Transverse colon (tissue), 4 donors: ENCODE data around the gene C10orf71. TPM values are rescaled to one million over a fixed set of nuclear protein-coding genes. Genes with fewer than 3 reads are reported as not detected.

ENCODE experiments used
- DNase-seq: peaks from one replicate; pipeline ENCODE4 v3.0.0-alpha.2; 2019
- H3K27ac ChIP-seq, 4 donors: fragments of 200-600 bp; sonication (generic); 2 replicates each; pipeline ENCODE4 v1.5.1; 2016 to 2018; ENCODE audit warnings: inconsistent platforms in 4 of 4
- H3K27me3 ChIP-seq: fragments of 200-600 bp; sonication (generic); 2 replicates; pipeline ENCODE4 v1.5.1; 2017; ENCODE audit warnings: inconsistent platforms
- H3K36me3 ChIP-seq, 4 donors: fragments of 200-600 bp; sonication (generic); 2 replicates each; pipeline ENCODE4 v1.5.1; 2017 to 2019; ENCODE audit warnings: inconsistent platforms in 4 of 4
- H3K4me1 ChIP-seq, 4 donors: fragments of 200-600 bp; sonication (generic); 2 replicates each; pipeline ENCODE4 v1.5.1; 2017 to 2020; ENCODE audit warnings: inconsistent platforms in 4 of 4
- H3K4me3 ChIP-seq, 4 donors: fragments of 200-600 bp; sonication (generic); 1 replicate in 1 of 4; 2 replicates in 3 of 4; pipeline versions ENCODE4 v1.5.1 to v1.6.1; 2017 to 2019; ENCODE audit warnings: inconsistent platforms in 4 of 4
- H3K9me3 ChIP-seq, 2 donors: fragments of 200-600 bp; sonication (generic); 2 replicates each; pipeline ENCODE4 v1.5.1; 2017 to 2019; ENCODE audit warnings: inconsistent platforms in 2 of 2
- EP300 ChIP-seq: sonication (generic); formaldehyde crosslinking; IDR thresholded peaks from one replicate; pipeline ENCODE4 v1.6.1; 2017; ENCODE audit warnings: antibody characterized with exemption, low read depth
- POLR2A ChIP-seq: fragments of 450-650 bp; IDR thresholded peaks from one replicate; pipeline ENCODE4 v1.6.1; 2016; ENCODE audit warnings: antibody characterized with exemption, mild to moderate bottlenecking, moderate library complexity
- POLR2AphosphoS5 ChIP-seq, 3 donors: sonication (generic); formaldehyde crosslinking; IDR thresholded peaks; one replicate each; pipeline ENCODE4 v1.6.1; 2016; ENCODE audit warnings: antibody characterized with exemption in 3 of 3
- WGBS, 2 donors: methylation state at CpG; one replicate each; pipeline ENCODE4 v1.1.5; 2018; ENCODE audit warnings: low coverage in 1 of 2; 5-methylcytosine and 5-hydroxymethylcytosine counted together
- in situ Hi-C, 4 donors: fragments of 200-750 bp; cut with MboI; loops; one replicate each; pipeline versions ENCODE4 v1.15.0 to v1.15.1; 2017; ENCODE audit warnings: low sequenced_read_pairs in 3 of 4, low pct_ligation_motif_present in 1 of 4, low pct_unique_long_range_greater_than_20kb in 1 of 4
- intact Hi-C: fragments of 100-400 bp; cut with DNase I; formaldehyde crosslinking; loops from one replicate; pipeline ENCODE4 v1.15.1; 2023; ENCODE audit warnings: low total_unique reads
- total RNA-seq, 4 donors: library from RNA; depleted of rRNA; stranded (reverse); fragments of >200 nt; gene quantifications; one replicate each; pipeline ENCODE4 v1.1.0, GENCODE V29; 2016
- TF ChIP-seq, protein P1 (sequence below), 5 experiments: fragments of 200-600 bp in 3 of 5; fragments of 450-650 bp in 2 of 5; sonication (generic) in 3 of 5; IDR thresholded peaks; 1 replicate in 2 of 5; 2 replicates in 3 of 5; pipeline ENCODE4 v1.5.1; 2016 to 2017; ENCODE audit warnings: antibody characterized with exemption in 5 of 5, inconsistent platforms in 3 of 5, mild to moderate bottlenecking in 2 of 5, moderate library complexity in 1 of 5

C10orf71 gene
- total RNA-seq, 4 donors from 2014 or later = under 0.01 TPM; not detected in 3

- Histone ChIP-seq H3K27ac (no peak overlapping the region), H3K4me1 (no peaks in the 10 kb centered on the region), H3K4me3 (no peak overlapping the region), H3K9me3 (no peaks in the 10 kb centered on the region), H3K36me3 (no peaks in the 10 kb centered on the region), H3K27me3 (no peaks in the 10 kb centered on the region)
- intact Hi-C loops (no loop called here), in situ Hi-C loops (no loop called here)
- 78% methylated on average over 7 of the region's 8 CpGs; no CpG with 5 or more reads in 1 of the 2 donors for WGBS, 2 donors
- no peak for DNase-seq
- TF ChIP-seq EP300 = no peak
Observed at GRCh38 chr10:49361178-49361554, 62.2 kb downstream of the C10orf71 start.

- H3K36me3 ChIP-seq = no peaks in the 10 kb centered on the region
- H3K27me3 ChIP-seq = no peaks in the 10 kb centered on the region
- 71% methylated on average over 11 of the region's 11 CpGs; no CpG with 5 or more reads in 1 of the 2 donors for WGBS, 2 donors
- no peak for DNase-seq
- H3K4me1 ChIP-seq = no peaks in the 10 kb centered on the region
- TF ChIP-seq EP300 (no peak), POLR2AphosphoS5 (IDR thresholded peaks at IDR 0.05) (no peak), POLR2A (no peak)
- TF ChIP-seq, protein P1, sequence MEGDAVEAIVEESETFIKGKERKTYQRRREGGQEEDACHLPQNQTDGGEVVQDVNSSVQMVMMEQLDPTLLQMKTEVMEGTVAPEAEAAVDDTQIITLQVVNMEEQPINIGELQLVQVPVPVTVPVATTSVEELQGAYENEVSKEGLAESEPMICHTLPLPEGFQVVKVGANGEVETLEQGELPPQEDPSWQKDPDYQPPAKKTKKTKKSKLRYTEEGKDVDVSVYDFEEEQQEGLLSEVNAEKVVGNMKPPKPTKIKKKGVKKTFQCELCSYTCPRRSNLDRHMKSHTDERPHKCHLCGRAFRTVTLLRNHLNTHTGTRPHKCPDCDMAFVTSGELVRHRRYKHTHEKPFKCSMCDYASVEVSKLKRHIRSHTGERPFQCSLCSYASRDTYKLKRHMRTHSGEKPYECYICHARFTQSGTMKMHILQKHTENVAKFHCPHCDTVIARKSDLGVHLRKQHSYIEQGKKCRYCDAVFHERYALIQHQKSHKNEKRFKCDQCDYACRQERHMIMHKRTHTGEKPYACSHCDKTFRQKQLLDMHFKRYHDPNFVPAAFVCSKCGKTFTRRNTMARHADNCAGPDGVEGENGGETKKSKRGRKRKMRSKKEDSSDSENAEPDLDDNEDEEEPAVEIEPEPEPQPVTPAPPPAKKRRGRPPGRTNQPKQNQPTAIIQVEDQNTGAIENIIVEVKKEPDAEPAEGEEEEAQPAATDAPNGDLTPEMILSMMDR (IDR thresholded peaks at IDR 0.05) = no peak
- no peaks in the 10 kb centered on the region for H3K9me3 ChIP-seq
- no peak overlapping the region for H3K27ac ChIP-seq
- no peak overlapping the region for H3K4me3 ChIP-seq
- in situ Hi-C loops (no loop called here), intact Hi-C loops (no loop called here)
Observed at GRCh38 chr10:49361735-49362568, 63.0 kb downstream of the C10orf71 start.

DNA sequence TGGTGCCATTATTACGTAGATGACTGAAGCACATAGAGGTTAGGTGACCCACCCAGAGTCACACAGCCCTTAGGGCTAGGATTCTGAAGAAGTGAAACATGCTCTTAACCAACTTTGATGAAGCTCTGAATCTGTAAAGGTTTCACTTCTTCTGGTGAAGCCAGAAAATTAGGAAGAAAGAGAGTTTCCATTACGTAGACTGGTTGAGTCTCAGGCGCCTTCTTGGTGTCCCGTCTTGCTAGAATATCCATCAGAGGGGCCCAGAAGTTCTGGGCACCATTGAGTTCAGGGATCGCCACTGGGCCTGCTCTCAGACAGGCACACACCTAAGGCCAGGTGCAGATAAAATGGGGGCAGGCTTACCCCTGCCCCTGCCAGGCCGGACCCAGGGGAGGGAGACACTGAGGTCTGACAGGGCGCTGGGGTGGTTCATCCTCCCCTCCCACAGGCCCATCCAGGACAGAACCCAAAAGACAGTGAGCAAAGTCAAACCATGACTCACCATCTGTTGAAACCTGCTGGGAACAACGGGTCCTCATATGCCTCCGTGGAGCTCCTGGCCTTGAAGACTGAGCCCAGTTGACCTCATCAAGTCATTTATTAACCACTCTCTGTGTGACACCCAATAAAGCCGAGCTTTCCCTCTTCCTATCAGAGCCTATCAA lies 63.8 kb downstream of the C10orf71 start:
- 69% methylated on average over 10 of the region's 10 CpGs; no CpG with 5 or more reads in 1 of the 2 donors for WGBS, 2 donors
- no peak for DNase-seq
- in situ Hi-C loops (no loop called here), intact Hi-C loops (no loop called here)
- H3K27me3 ChIP-seq = no peaks in the 10 kb centered on the region
- no peak overlapping the region for H3K27ac ChIP-seq
- no peak overlapping the region for H3K4me3 ChIP-seq
- TF ChIP-seq POLR2AphosphoS5 (IDR thresholded peaks at IDR 0.05) = no peak
- no peak for TF ChIP-seq EP300
- TF ChIP-seq, protein P1 (IDR thresholded peaks at IDR 0.05) = no peak
- no peak for TF ChIP-seq POLR2A
- no peaks in the 10 kb centered on the region for H3K9me3 ChIP-seq
- no peaks in the 10 kb centered on the region for H3K4me1 ChIP-seq
- no peaks in the 10 kb centered on the region for H3K36me3 ChIP-seq

DNA sequence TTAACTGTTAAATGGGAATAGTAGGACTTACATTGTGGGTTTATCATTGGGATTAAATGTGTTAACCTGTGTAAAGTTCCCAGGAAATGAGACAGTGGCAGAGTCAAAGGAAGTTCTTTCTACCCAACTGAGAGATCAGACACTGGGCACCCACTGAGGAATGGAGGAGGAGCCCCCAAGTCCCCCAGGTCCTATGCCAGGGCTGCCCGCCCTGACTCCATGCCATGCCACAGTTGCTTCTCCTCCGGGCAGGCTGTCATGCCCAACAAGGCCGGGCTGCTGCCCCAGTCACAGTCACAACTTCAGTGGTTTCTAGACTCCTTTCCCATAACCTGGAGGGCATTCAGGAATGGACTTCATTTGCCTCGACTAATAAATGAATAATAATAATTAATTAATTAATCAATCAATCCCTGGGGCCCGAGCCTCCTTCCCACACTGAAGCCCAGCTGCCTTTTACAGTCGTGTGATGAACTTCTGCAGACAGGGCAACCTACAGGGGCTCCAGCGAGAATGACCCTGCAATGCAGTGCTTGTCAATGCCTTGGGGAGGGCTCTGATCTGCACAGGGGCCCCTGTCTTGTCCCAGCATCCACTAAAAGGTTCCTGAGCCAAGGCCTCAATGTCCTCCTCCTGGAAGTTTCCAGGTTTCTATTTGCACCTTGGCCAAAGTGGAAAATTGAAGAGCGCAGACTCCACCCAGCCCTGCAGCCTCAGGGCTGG lies 64.5 kb downstream of the C10orf71 start:
- Histone ChIP-seq H3K4me1 (no peaks in the 10 kb centered on the region), H3K9me3 (no peaks in the 10 kb centered on the region), H3K27ac (no peak overlapping the region), H3K4me3 (no peak overlapping the region), H3K27me3 (no peaks in the 10 kb centered on the region), H3K36me3 (no peaks in the 10 kb centered on the region)
- TF ChIP-seq EP300 (no peak), POLR2AphosphoS5 (IDR thresholded peaks at IDR 0.05) (no peak), POLR2A (no peak)
- TF ChIP-seq, protein P1 (IDR thresholded peaks at IDR 0.05) = no peak
- in situ Hi-C loops = no loop called here
- intact Hi-C loops = no loop called here
- WGBS, 2 donors = 85 to 100% methylated on average over 1 to 8 of the region's 8 CpGs
- no peak for DNase-seq
